GM19099 (cell line): ENCODE measurements around the gene EML3.
A peak's percentile ranks its signal among the peaks of the same experiment; 100 is the strongest.

Experiments
- POLR2A ChIP-seq: IDR thresholded peaks from 3 replicates; pipeline ENCODE4 v1.6.1; 2011; ENCODE audit warnings: low read depth; ENCODE audit not compliant: insufficient read length; ENCODE audit errors: extremely low read depth

Gene EML3

GRCh38 chr11:62627713-62628112 is 15.1 kb upstream of the EML3 start:
- no peak for TF ChIP-seq POLR2A

DNA sequence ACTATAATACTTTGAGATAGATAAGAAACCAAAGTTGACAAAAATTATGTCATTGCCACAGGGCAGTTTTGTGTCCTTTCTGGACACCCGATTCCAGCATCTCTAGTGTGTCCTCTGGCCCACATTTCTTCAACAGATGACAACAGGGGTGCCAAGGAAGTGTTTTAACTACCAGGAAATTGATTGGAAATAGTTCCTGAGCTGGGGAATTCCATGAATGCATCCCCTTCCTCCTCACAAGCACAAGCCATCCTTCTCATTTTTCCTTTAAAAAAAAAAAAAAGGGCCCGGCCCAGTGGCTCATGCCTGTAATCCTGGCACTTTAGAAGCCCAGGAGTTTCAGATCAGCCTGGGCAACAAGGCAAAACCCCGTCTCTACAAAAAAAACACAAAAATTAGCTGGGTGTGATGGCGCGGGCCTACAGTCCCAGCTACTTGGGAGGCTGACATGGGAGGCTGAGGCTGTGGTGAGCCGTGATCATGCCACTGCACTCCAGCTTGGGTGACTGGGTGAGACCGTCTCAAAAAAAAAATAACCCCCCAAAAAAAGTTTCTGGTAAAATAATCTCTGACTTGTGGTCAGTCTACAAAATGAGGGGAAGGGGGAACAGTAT is 10.0 kb upstream of the EML3 start:
- TF ChIP-seq POLR2A: no peak

DNA sequence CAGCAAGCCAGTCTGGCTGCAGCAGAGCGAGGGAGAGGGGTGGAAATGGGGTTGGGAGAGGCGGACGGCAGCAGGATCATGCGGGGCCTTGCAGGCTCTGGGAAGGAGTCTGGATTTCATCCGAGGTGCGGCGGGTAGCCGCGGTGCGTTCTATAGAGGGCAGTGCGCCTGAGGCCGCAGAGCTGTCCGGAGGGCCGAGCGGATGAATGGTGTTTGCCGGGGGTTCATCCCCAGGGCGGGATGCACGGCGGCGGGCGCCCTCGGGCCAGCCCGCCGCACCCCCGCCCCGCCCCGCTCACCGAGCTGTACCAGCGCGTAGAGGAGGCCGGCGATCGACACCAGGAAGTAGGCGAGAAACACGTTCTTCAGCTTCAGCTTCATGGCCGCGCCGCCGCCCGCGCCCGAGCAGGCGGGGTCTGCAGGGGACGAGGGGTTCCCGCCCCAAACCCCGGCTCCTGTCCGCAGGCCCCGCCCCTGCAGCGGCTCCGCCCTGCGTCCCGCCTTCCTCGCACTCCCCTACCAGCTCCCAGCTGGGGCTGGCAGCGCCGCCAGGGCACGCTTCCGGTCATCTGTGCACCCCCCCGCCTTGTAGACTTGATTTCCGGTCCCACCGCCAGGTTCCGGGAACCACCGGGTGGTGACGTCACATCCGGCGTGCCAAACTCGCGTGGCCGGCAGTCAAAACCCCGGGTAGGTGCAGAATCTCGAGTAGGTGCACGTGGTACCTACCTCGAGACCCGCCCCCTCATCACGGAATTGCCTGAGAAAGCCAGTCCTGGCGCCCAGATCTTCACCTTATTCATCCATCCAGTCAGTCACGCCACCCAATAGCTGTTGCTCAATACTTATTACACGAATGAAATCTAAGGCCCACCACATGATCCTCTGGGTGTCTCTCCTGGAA is 9.2 kb upstream of the EML3 start, which contains the start of gene B3GAT3:
Gene B3GAT3 (minus strand): TSS at position 420 of the 904 bp plus-strand sequence. CDS start 39 bp downstream, at position 381.
- peak; percentile 84 for TF ChIP-seq POLR2A

DNA sequence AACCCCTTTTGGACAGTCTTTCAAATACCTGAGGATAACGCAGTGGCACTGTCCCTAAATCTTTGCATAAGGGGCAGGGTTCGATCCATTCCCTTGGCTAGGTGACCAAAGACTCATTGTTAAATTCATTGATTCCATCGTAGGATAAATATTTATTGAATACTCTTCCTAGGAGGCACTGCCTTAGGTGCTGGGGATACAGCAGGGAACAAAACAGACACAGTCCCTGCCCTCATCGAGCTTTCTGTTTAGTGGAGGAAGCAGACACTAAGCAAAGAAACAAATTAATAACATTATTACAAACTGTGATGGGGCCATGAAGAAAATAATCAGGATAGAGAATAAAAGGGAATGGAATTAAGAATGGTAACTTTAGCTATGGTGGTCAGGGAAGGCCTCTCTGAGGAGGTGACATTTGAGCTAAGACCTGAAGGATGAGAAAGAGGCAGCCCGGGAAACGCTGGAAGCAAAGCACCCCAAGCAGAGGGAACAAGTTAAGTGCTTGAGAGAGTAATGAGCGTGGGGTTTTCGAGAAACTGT is 8.5 kb upstream of the EML3 start:
- TF ChIP-seq POLR2A: no peak

GRCh38 chr11:62615521-62615920 is 2.9 kb upstream of the EML3 start:
- no peak for TF ChIP-seq POLR2A

- no peak for TF ChIP-seq POLR2A
Observed at GRCh38 chr11:62614275-62614674, 1.7 kb upstream of the EML3 start.

GRCh38 chr11:62613291-62613778 is 760 bp upstream of the EML3 start:
- no peak for TF ChIP-seq POLR2A

DNA sequence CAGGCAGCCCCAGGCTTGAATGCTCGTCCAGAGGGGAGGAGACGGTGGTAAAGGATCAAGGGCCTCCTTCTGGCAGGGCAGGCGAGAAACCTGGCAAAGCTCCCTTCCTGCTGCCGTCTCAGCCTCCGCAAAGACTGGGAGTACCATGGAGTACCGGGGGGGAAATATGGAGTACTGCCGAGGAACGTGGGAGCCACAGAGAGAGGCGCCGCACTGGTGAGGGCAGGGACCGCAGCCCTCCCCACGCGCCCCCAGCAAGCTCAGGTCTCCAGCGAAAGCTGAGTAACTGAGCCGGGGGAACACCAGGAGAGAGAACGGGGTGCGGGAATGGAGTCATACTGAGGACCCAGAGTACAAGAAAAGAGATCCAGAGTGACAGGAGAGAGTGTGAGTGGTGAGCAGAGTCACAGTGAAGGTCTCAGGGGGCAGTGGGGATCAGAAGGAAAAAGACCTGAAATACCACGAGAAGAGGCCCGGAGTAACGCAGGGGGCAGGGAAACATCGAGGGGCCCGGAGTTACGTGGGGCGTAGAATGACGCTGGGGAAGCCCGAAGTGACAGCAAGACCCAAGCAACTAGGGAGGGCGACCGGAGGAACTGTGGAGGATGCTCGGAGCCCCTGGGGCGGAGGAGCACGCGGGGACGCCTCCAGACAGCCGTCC is 740 bp downstream of the EML3 start:
- TF ChIP-seq POLR2A: peak; percentile 37

DNA sequence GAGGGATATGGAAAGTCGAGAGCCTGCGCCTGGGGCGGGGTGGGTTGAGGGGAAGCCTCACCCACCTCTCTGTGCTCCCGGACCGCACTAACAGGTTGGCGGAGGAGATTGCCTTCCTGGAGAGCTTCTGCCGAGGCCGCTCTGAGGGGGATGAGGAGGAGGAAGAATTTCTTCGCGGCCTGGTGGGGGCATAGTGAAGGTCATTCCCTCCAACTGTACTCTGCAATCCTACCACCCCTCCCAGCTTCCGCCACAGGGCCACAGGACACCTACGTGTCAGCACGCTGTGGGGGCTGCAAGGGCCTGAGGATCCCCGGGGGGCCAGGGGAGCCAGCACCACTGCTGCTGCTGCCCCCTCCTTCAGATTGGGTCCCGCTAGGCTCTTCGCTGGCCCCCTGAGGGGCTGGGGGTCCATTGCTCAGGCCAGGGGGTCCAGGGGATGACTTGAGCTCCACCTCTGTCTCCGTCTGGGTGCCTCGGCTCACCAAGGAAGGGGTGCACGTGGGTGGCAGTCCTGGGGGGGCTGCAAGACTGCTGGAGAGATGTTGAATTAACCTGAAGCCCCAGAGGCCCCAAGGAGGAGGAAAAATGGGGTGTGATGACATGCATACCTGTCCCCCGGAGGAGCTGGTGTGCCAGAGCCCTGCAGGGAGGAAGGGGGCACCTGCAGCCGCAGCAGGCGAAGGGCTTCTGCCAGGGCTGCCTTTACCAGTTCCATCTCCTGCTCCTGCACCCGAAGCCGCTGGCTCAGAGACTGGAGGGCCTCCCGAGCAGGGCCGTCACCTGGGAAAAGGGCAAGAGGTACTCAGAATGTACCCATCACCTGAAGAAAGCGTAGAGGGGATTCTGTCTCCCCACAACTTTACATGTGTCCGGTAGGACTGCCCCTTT is 1.5 kb downstream of the EML3 start:
- no peak for TF ChIP-seq POLR2A

- no peak for TF ChIP-seq POLR2A
Observed at GRCh38 chr11:62610403-62610802, 2.2 kb downstream of the EML3 start.

GRCh38 chr11:62608776-62609175 is 3.8 kb downstream of the EML3 start:
- TF ChIP-seq POLR2A: no peak

GRCh38 chr11:62607714-62608113 is 4.9 kb downstream of the EML3 start:
- no peak for TF ChIP-seq POLR2A

GRCh38 chr11:62605902-62606301 is 6.7 kb downstream of the EML3 start:
- no peak for TF ChIP-seq POLR2A

DNA sequence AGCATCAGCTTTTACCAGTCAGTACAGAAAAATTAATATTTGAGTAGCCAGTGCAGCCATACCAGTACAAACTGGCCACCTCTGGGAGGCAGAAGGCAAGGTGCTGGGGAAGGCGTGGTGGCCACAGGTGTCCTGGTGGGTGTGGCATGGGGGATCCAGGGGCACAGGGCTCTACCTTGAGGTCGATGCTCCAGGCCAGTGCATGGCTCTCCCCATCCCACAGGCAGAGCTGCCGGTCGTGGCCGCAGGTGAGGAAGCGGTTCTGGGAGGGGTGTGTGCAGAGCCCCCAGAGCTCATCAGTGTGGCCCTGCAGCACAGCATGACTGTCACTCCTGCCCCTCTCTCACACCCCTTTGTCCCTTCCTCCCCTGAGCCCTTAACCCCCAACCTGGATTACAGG is 7.1 kb downstream of the EML3 start:
- no peak for TF ChIP-seq POLR2A

- TF ChIP-seq POLR2A: no peak
Observed at GRCh38 chr11:62604460-62605120, 8.0 kb downstream of the EML3 start.
